Liver (tissue), 3 donors: ENCODE measurements around the gene CUL4A.

Source experiments
- CTCF ChIP-seq: fragments of 150-350 bp; IDR thresholded peaks from 2 replicates; pipeline ENCODE4 v1.5.1; 2017; ENCODE audit warnings: improper control_type of control experiment, low read depth, low read length; ENCODE audit not compliant: missing input control
- RAD21 ChIP-seq, 2 donors: IDR thresholded peaks; 2 replicates each; pipeline ENCODE4 v1.6.1; 2016; ENCODE audit warnings: antibody characterized with exemption in 2 of 2, mild to moderate bottlenecking in 2 of 2
- REST ChIP-seq: IDR thresholded peaks from 2 replicates; pipeline ENCODE4 v1.6.1; 2016; ENCODE audit warnings: antibody characterized with exemption, mild to moderate bottlenecking
- SP1 ChIP-seq: IDR thresholded peaks from 2 replicates; pipeline ENCODE4 v1.6.1; 2018; ENCODE audit warnings: antibody characterized with exemption, mild to moderate bottlenecking
- TAF1 ChIP-seq: conservative IDR thresholded peaks from 2 replicates; pipeline ENCODE4 v1.6.1; 2016; ENCODE audit warnings: antibody characterized with exemption, mild to moderate bottlenecking
- ZBTB33 ChIP-seq: IDR thresholded peaks from 2 replicates; pipeline ENCODE4 v1.6.1; 2016; ENCODE audit warnings: antibody characterized with exemption
- donor health status: healthy.
- donor health status: healthy.

- TF ChIP-seq CTCF, result no peak
- TF ChIP-seq TAF1, result no peak
- TF ChIP-seq ZBTB33, result no peak
- TF ChIP-seq REST, result no peak
- no peak for TF ChIP-seq SP1
- TF ChIP-seq RAD21 (IDR thresholded peaks at IDR 0.05), result peak in 1 of 2 donors; percentile 8
Measured at GRCh38 chr13:113209759-113210421, 477 bp downstream of the CUL4A start.
